ENCODE results near the gene KCNRG.

DNA sequence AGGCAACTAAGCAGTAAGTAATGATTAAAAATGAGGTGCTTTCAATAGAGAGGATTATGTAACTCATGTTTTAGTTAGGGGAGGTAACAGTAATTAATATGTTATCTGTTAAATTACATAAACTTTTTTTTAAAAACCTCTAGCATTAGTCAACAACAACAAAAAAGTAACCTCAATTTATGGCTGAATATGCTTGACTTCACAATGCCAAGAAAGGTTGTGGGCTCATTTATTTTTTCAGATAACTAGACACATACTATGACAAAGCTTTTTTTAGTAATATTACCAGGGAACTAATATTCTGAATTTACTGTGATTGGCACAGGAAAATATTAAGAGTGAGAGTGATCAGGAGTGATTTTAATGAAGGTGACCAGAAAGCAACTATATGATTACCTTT, 54.9 kb downstream of the KCNRG start:
- TF ChIP-seq, protein P1, sequence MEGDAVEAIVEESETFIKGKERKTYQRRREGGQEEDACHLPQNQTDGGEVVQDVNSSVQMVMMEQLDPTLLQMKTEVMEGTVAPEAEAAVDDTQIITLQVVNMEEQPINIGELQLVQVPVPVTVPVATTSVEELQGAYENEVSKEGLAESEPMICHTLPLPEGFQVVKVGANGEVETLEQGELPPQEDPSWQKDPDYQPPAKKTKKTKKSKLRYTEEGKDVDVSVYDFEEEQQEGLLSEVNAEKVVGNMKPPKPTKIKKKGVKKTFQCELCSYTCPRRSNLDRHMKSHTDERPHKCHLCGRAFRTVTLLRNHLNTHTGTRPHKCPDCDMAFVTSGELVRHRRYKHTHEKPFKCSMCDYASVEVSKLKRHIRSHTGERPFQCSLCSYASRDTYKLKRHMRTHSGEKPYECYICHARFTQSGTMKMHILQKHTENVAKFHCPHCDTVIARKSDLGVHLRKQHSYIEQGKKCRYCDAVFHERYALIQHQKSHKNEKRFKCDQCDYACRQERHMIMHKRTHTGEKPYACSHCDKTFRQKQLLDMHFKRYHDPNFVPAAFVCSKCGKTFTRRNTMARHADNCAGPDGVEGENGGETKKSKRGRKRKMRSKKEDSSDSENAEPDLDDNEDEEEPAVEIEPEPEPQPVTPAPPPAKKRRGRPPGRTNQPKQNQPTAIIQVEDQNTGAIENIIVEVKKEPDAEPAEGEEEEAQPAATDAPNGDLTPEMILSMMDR (conservative IDR thresholded peaks at IDR 0.05; ENCODE audit: low read depth, low read length): no peak
- TF ChIP-seq EZH2 (IDR thresholded peaks at IDR 0.05; ENCODE audit: low read length, unreplicated experiment) (no peak), EZH2phosphoT487 (IDR thresholded peaks at IDR 0.05; ENCODE audit: borderline replicate concordance, low read length) (no peak)

All from PC-3 (cell line).